Muscle of leg (tissue), 11 donors: Measurements from ENCODE around the gene WFDC2. TPM values are rescaled to one million over a fixed set of nuclear protein-coding genes. Genes with fewer than 3 reads are reported as not detected.
"Not testable (repeated sequence)": the region's sequence is repeated elsewhere in the genome, so short reads cannot be mapped to it uniquely, and the experiment has no call there.

Experiments used
- DNase-seq: peaks from one replicate; pipeline ENCODE4 v3.0.0; 2013
- H3K27ac ChIP-seq: one replicate; pipeline ENCODE4 v1.5.1; 2013; ENCODE audit warnings: mild to moderate bottlenecking, low read length, control low read depth
- H3K27me3 ChIP-seq: one replicate; pipeline ENCODE4 v1.6.1; 2013; ENCODE audit warnings: low read length; ENCODE audit not compliant: control insufficient read depth, insufficient read depth
- H3K36me3 ChIP-seq: one replicate; pipeline ENCODE4 v1.6.1; 2013; ENCODE audit warnings: low read length; ENCODE audit not compliant: control insufficient read depth, insufficient read depth
- H3K4me1 ChIP-seq: one replicate; pipeline ENCODE4 v1.6.1; 2013; ENCODE audit warnings: low read length; ENCODE audit not compliant: control insufficient read depth, insufficient read depth
- H3K4me3 ChIP-seq: one replicate; pipeline ENCODE4 v1.5.1; 2013; ENCODE audit warnings: low read length, control low read depth
- H3K9me3 ChIP-seq: replicated peaks from 2 replicates; pipeline ENCODE4 v1.6.1; 2013; ENCODE audit warnings: low read depth, low read length; ENCODE audit not compliant: control insufficient read depth
- WGBS: methylation state at CpG from one replicate; pipeline ENCODE4 v1.1.5; 2013; ENCODE audit warnings: missing lambda C conversion rate; ENCODE audit not compliant: insufficient coverage; 5-methylcytosine and 5-hydroxymethylcytosine counted together
- polyA plus RNA-seq, 8 donors: library from polyadenylated mRNA; unstranded; fragments of 120-200 nt; gene quantifications; one replicate each; pipeline versions ENCODE4 v1.2.1 to v1.2.3, GENCODE V29; 2013; ENCODE audit warnings: inconsistent platforms in 1 of 8, low replicate concordance in 1 of 8; ENCODE audit not compliant: insufficient read length in 8 of 8, insufficient read depth in 1 of 8
- total RNA-seq: library from RNA; stranded (reverse); fragments of 120-200 nt; gene quantifications from one replicate; pipeline ENCODE4 v1.2.4, GENCODE V29; 2013

The WFDC2 gene
- total and polyA plus RNA-seq, 9 donors, result 0.13 to 2.1 (median 0.55) TPM; not detected in 3

GRCh38 chr20:45467172-45467571 is 2.4 kb upstream of the WFDC2 start:
- Histone ChIP-seq H3K4me1 (peaks cover 17% of the 10 kb centered on the region), H3K36me3 (no peaks in the 10 kb centered on the region), H3K27me3 (peaks cover 44% of the 10 kb centered on the region), H3K27ac (no peak overlapping the region), H3K9me3 (no peaks in the 10 kb centered on the region), H3K4me3 (no peak overlapping the region)
- WGBS, result no CpG with 5 or more reads among the region's 6 CpGs
- DNase-seq, result no peak

GRCh38 chr20:45467861-45468260 is 1.7 kb upstream of the WFDC2 start:
- Histone ChIP-seq H3K36me3 (no peaks in the 10 kb centered on the region), H3K27ac (no peak overlapping the region), H3K9me3 (no peaks in the 10 kb centered on the region), H3K4me3 (no peak overlapping the region), H3K27me3 (peaks cover 44% of the 10 kb centered on the region), H3K4me1 (peaks cover 17% of the 10 kb centered on the region)
- no peak for DNase-seq
- 47% methylated on average over 2 of the region's 3 CpGs for WGBS

GRCh38 chr20:45470262-45470931 is 844 bp downstream of the WFDC2 start:
- peak overlapping the region; percentile 30 for H3K4me3 ChIP-seq
- WGBS, result 0% methylated on average over 47 of the region's 50 CpGs
- no peak overlapping the region for H3K27ac ChIP-seq
- H3K4me1 ChIP-seq, result peaks cover 17% of the 10 kb centered on the region
- peaks cover 42% of the 10 kb centered on the region for H3K27me3 ChIP-seq
- H3K36me3 ChIP-seq, result no peaks in the 10 kb centered on the region
- H3K9me3 ChIP-seq, result no peaks in the 10 kb centered on the region
- DNase-seq, result peak; percentile 38

- Histone ChIP-seq H3K4me1 (peaks cover 17% of the 10 kb centered on the region), H3K27me3 (peaks cover 42% of the 10 kb centered on the region), H3K9me3 (no peaks in the 10 kb centered on the region), H3K4me3 (peak overlapping the region; percentile 30), H3K27ac (no peak overlapping the region), H3K36me3 (no peaks in the 10 kb centered on the region)
- 0% methylated on average over 1 of the region's 10 CpGs for WGBS
- peak; percentile 14 for DNase-seq
Measured at GRCh38 chr20:45470937-45471336, 1.4 kb downstream of the WFDC2 start.

GRCh38 chr20:45472286-45472685 is 2.7 kb downstream of the WFDC2 start:
- not testable (repeated sequence) for DNase-seq, H3K27ac ChIP-seq, H3K4me3 ChIP-seq, H3K36me3 ChIP-seq, H3K9me3 ChIP-seq
- peaks cover 42% of the 10 kb centered on the region for H3K27me3 ChIP-seq
- peaks cover 17% of the 10 kb centered on the region for H3K4me1 ChIP-seq
- no CpG with 5 or more reads among the region's 3 CpGs for WGBS

- DNase-seq, H3K4me1 ChIP-seq, H3K36me3 ChIP-seq, H3K9me3 ChIP-seq, H3K4me3 ChIP-seq, H3K27me3 ChIP-seq, H3K27ac ChIP-seq: not testable (repeated sequence)
- WGBS, result 92% methylated on average over 3 of the region's 7 CpGs
Measured at GRCh38 chr20:45477530-45478148, 8.1 kb downstream of the WFDC2 start.

- Histone ChIP-seq H3K4me3 (no peak overlapping the region), H3K4me1 (no peaks in the 10 kb centered on the region), H3K27me3 (peaks cover 3% of the 10 kb centered on the region), H3K9me3 (no peaks in the 10 kb centered on the region), H3K27ac (no peak overlapping the region), H3K36me3 (no peaks in the 10 kb centered on the region)
- 78% methylated on average over 6 of the region's 7 CpGs for WGBS
- DNase-seq, result no peak
Measured at GRCh38 chr20:45479822-45480221, 10.3 kb downstream of the WFDC2 start.

GRCh38 chr20:45484676-45485075 is 15.1 kb downstream of the WFDC2 start:
- DNase-seq, result no peak
- no peaks in the 10 kb centered on the region for H3K9me3 ChIP-seq
- no peaks in the 10 kb centered on the region for H3K4me1 ChIP-seq
- WGBS, result 29% methylated on average over 1 of the region's 6 CpGs
- H3K27ac ChIP-seq, result no peak overlapping the region
- H3K36me3 ChIP-seq, result no peaks in the 10 kb centered on the region
- H3K27me3 ChIP-seq, result peaks cover 15% of the 10 kb centered on the region
- H3K4me3 ChIP-seq, result no peak overlapping the region

- DNase-seq, result no peak
- WGBS, result 40% methylated on average over 1 of the region's 4 CpGs
- no peaks in the 10 kb centered on the region for H3K4me1 ChIP-seq
- H3K27ac ChIP-seq, result no peak overlapping the region
- H3K27me3 ChIP-seq, result peaks cover 18% of the 10 kb centered on the region
- no peaks in the 10 kb centered on the region for H3K9me3 ChIP-seq
- no peaks in the 10 kb centered on the region for H3K36me3 ChIP-seq
- H3K4me3 ChIP-seq, result no peak overlapping the region
Measured at GRCh38 chr20:45485388-45485787, 15.8 kb downstream of the WFDC2 start.

GRCh38 chr20:45487231-45487635 is 17.7 kb downstream of the WFDC2 start:
- H3K4me3 ChIP-seq, result no peak overlapping the region
- H3K9me3 ChIP-seq, result no peaks in the 10 kb centered on the region
- H3K36me3 ChIP-seq, result no peaks in the 10 kb centered on the region
- no peak overlapping the region for H3K27ac ChIP-seq
- H3K4me1 ChIP-seq, result no peaks in the 10 kb centered on the region
- WGBS, result 2% methylated on average over 9 of the region's 20 CpGs
- no peak for DNase-seq
- peaks cover 18% of the 10 kb centered on the region for H3K27me3 ChIP-seq
